ENCODE results near the gene RPS6KA2. TPM values are rescaled to one million over a fixed set of nuclear protein-coding genes. Genes with fewer than 3 reads are reported as not detected.

RPS6KA2 gene
- total and polyA plus RNA-seq, 2 experiments from 2014 or later, result 12.5 to 25.3 TPM

DNA sequence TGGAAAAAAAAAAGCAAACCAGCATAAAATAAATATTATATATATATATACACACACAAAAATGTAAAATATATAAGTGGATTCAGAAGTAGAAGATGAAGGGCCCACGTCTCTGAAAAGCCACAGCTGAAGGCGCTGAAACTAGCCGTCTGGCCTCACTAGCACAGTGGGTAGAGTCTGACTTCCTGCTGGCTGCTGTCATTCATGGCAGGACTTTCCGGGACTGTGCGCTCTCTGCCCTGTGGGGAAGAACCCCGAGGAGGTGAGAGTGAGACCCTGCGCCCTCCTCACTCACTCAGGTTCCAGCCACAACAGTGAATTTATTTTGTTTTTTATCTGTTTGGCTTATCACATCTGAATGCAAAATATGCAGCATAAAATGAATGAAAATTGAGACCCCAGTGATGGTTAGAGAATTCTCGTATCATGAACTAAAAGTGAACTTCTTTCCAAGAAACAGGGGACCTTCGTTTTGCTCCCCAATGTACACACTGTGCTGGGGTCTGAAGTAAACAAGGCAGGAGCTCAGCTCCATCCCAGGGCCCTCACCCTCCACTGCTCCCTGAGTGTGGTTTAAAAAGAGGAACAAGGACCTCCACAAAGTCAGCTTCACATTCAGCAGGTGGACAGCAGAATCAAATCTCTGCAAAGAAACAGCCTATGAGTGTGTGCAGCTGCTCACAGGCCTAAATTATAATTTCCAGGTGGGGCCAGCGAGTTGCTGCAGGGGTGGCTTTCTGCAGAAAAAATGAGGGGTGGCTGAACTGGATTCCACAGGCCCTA is 39.2 kb downstream of the RPS6KA2 start:
- Histone ChIP-seq H3K4me3 (no peak overlapping the region), H3K9me2 (ENCODE audit: insufficient read depth) (0 out of 2 replicates have a peak, but pooled peaks cover 6% of the 10 kb centered on the region), H3F3A (replicated peaks; ENCODE audit: low read depth) (no peaks in the 10 kb centered on the region), H3K79me2 (replicated peaks; ENCODE audit: insufficient read depth) (peaks cover 73% of the 10 kb centered on the region), H3K27me3 (ENCODE audit: insufficient read depth) (no peaks in the 10 kb centered on the region), H3K36me3 (ENCODE audit: insufficient read depth) (no peaks in the 10 kb centered on the region), H3K27ac (ENCODE audit: low read depth) (peak overlapping the region; percentile 45; the same call in 1 of the 2 replicates), H2AFZ (no peak overlapping the region), H3K4me1 (ENCODE audit: insufficient read depth) (peaks cover 22% of the 10 kb centered on the region), H4K20me1 (replicated peaks; ENCODE audit: insufficient read depth) (peaks cover 32% of the 10 kb centered on the region), H3K4me2 (no peak overlapping the region)
- peaks cover 67% of the 10 kb centered on the region for H3K4me1 Mint-ChIP-seq
- DNase-seq (ENCODE audit: low spot score) (no peak), ATAC-seq (no peak)
- no peak overlapping the region for H3K27ac Mint-ChIP-seq
- no peak overlapping the region for H3K4me3 Mint-ChIP-seq
- TF ChIP-seq ZNF462 (CRISPR knock-in tag; IDR thresholded peaks at IDR 0.05) (no peak), NANOG (IDR thresholded peaks at IDR 0.05; ENCODE audit: borderline replicate concordance) (no peak), ZNF114 (CRISPR knock-in tag; IDR thresholded peaks at IDR 0.05) (no peak), POLR2AphosphoS5 (IDR thresholded peaks at IDR 0.05; ENCODE audit: low read depth) (no peak), EZH2phosphoT487 (IDR thresholded peaks at IDR 0.05; ENCODE audit: unreplicated experiment) (no peak), CREB1 (CRISPR knock-in tag; IDR thresholded peaks at IDR 0.05; ENCODE audit: low read depth) (no peak), CTCF (conservative IDR thresholded peaks at IDR 0.05; ENCODE audit: low read depth in 2 of 2) (no peak), EZH2 (IDR thresholded peaks at IDR 0.05; ENCODE audit: low read depth, unreplicated experiment) (no peak), JUNB (IDR thresholded peaks at IDR 0.05; ENCODE audit: unreplicated experiment) (no peak), ZNF331 (CRISPR knock-in tag; IDR thresholded peaks at IDR 0.05; ENCODE audit: low read depth) (no peak), STAT1 (IDR thresholded peaks at IDR 0.05; ENCODE audit: unreplicated experiment) (no peak)
- TF ChIP-seq, protein P1, sequence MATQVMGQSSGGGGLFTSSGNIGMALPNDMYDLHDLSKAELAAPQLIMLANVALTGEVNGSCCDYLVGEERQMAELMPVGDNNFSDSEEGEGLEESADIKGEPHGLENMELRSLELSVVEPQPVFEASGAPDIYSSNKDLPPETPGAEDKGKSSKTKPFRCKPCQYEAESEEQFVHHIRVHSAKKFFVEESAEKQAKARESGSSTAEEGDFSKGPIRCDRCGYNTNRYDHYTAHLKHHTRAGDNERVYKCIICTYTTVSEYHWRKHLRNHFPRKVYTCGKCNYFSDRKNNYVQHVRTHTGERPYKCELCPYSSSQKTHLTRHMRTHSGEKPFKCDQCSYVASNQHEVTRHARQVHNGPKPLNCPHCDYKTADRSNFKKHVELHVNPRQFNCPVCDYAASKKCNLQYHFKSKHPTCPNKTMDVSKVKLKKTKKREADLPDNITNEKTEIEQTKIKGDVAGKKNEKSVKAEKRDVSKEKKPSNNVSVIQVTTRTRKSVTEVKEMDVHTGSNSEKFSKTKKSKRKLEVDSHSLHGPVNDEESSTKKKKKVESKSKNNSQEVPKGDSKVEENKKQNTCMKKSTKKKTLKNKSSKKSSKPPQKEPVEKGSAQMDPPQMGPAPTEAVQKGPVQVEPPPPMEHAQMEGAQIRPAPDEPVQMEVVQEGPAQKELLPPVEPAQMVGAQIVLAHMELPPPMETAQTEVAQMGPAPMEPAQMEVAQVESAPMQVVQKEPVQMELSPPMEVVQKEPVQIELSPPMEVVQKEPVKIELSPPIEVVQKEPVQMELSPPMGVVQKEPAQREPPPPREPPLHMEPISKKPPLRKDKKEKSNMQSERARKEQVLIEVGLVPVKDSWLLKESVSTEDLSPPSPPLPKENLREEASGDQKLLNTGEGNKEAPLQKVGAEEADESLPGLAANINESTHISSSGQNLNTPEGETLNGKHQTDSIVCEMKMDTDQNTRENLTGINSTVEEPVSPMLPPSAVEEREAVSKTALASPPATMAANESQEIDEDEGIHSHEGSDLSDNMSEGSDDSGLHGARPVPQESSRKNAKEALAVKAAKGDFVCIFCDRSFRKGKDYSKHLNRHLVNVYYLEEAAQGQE (IDR thresholded peaks at IDR 0.05; ENCODE audit: unreplicated experiment), result no peak
- TF ChIP-seq, protein P2, sequence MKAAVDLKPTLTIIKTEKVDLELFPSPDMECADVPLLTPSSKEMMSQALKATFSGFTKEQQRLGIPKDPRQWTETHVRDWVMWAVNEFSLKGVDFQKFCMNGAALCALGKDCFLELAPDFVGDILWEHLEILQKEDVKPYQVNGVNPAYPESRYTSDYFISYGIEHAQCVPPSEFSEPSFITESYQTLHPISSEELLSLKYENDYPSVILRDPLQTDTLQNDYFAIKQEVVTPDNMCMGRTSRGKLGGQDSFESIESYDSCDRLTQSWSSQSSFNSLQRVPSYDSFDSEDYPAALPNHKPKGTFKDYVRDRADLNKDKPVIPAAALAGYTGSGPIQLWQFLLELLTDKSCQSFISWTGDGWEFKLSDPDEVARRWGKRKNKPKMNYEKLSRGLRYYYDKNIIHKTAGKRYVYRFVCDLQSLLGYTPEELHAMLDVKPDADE (IDR thresholded peaks at IDR 0.05), result no peak
- no peaks in the 10 kb centered on the region for H3K36me3 Mint-ChIP-seq (ENCODE audit: low read depth)
- H3K27me3 Mint-ChIP-seq (ENCODE audit: insufficient read depth, low read depth, poor library complexity), result peaks cover 11% of the 10 kb centered on the region
- no peaks in the 10 kb centered on the region for H3K9me3 Mint-ChIP-seq
